ENCODE data around the gene RAB38. TPM values are rescaled to one million over a fixed set of nuclear protein-coding genes. Genes with fewer than 3 reads are reported as not detected.

The RAB38 gene
- total and polyA plus RNA-seq, 2 donors (not counting 1 experiment from before 2014, with no cell fraction given), result not detected

DNA sequence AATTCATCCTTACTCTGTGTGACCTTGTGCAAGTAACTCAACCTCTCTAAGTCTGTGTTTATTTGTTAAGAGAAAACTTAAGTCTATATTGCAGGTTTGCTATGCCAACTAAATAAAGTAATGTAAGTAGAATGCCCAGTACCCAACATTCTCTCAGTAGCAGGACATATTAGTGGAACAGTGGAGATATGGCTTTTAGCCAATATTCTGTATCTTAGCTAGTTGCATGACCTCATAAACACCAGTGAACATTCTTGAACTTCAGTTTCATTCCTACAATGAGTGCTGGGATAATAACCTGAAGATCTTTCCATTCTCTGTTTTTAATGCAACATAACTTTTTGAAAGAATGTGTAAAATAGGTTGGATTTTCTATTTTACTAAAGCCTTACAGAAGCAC, 77.0 kb downstream of the RAB38 start:
- Mint-ChIP-seq H3K9me3 (ENCODE audit: insufficient read depth) (no peaks in the 10 kb centered on the region), H3K4me3 (no peak overlapping the region), H3K4me1 (no peaks in the 10 kb centered on the region), H3K27me3 (no peaks in the 10 kb centered on the region), H3K27ac (no peak overlapping the region)
- TF ChIP-seq CTCF (IDR thresholded peaks at IDR 0.05) (no peak), EZH2 (IDR thresholded peaks at IDR 0.05; ENCODE audit: borderline replicate concordance, insufficient read depth, low read depth, low read length, poor library complexity, severe bottlenecking) (no peak)
- Histone ChIP-seq H3K9ac (ENCODE audit: low read length) (no peak overlapping the region), H3K27me3 (replicated peaks in 1 of 4; ENCODE audit: control extremely low read depth in 1 of 4, control insufficient read depth in 3 of 4, insufficient read depth in 4 of 4, low read length in 3 of 4) (peaks cover 0 to 4% (median 0%) of the 10 kb centered on the region in 4 experiments), H3K79me2 (ENCODE audit: control insufficient read depth, insufficient read depth, low read length) (no peaks in the 10 kb centered on the region), H3K9me3 (ENCODE audit: control extremely low read depth in 1 of 3, control insufficient read depth in 2 of 3, insufficient read depth in 1 of 3, low read length in 2 of 3) (no peaks in the 10 kb centered on the region), H3K4me2 (replicated peaks; ENCODE audit: low read depth, low read length, poor library complexity, severe bottlenecking) (no peak overlapping the region), H2AFZ (ENCODE audit: insufficient read depth, low read depth, low read length, poor library complexity, severe bottlenecking) (no peak overlapping the region), H3K4me1 (ENCODE audit: control insufficient read depth in 2 of 2, insufficient read depth in 2 of 2, low read length in 2 of 2) (no peaks in the 10 kb centered on the region), H3K4me3 (ENCODE audit: control extremely low read depth in 1 of 5, extremely low read depth in 1 of 5, insufficient read depth in 1 of 5, low read depth in 2 of 5, low read length in 4 of 5) (no peak overlapping the region), H4K20me1 (ENCODE audit: control insufficient read depth, insufficient read depth, low read length, poor library complexity, severe bottlenecking) (no peaks in the 10 kb centered on the region), H3K36me3 (replicated peaks in 1 of 2; ENCODE audit: control extremely low read depth in 1 of 2, control insufficient read depth in 1 of 2, extremely low read depth in 1 of 2, insufficient read depth in 2 of 2, low read length in 1 of 2) (no peaks in the 10 kb centered on the region), H3K27ac (ENCODE audit: low read length in 2 of 2) (no peak overlapping the region)
- POLR2A ChIA-PET, result no interaction called here
- intact Hi-C loops (cut with micrococcal nuclease), result no loop called here
- CTCF ChIA-PET, result no interaction called here
- no peak for DNase-seq
- ATAC-seq (ENCODE audit: low read depth), result no peak

GRCh38 chr11:88089134-88089533, 86.1 kb downstream of the RAB38 start:
- Mint-ChIP-seq H3K4me3 (no peak overlapping the region), H3K27me3 (no peaks in the 10 kb centered on the region), H3K9me3 (ENCODE audit: insufficient read depth) (no peaks in the 10 kb centered on the region), H3K27ac (no peak overlapping the region), H3K4me1 (no peaks in the 10 kb centered on the region)
- TF ChIP-seq CTCF (IDR thresholded peaks at IDR 0.05) (no peak), EZH2 (IDR thresholded peaks at IDR 0.05; ENCODE audit: borderline replicate concordance, insufficient read depth, low read depth, low read length, poor library complexity, severe bottlenecking) (no peak)
- intact Hi-C loops (cut with micrococcal nuclease), result no loop called here
- CTCF ChIA-PET, result no interaction called here
- WGBS (ENCODE audit: insufficient coverage), result 100% methylated on average over 1 of the region's 1 CpG
- Histone ChIP-seq H3K4me2 (replicated peaks; ENCODE audit: low read depth, low read length, poor library complexity, severe bottlenecking) (no peak overlapping the region), H3K27me3 (replicated peaks in 1 of 4; ENCODE audit: control extremely low read depth in 1 of 4, control insufficient read depth in 3 of 4, insufficient read depth in 4 of 4, low read length in 3 of 4) (no peaks in the 10 kb centered on the region), H3K27ac (ENCODE audit: low read length in 2 of 2) (no peak overlapping the region), H2AFZ (ENCODE audit: insufficient read depth, low read depth, low read length, poor library complexity, severe bottlenecking) (no peak overlapping the region), H3K9me3 (ENCODE audit: control extremely low read depth in 1 of 3, control insufficient read depth in 2 of 3, insufficient read depth in 1 of 3, low read length in 2 of 3) (no peaks in the 10 kb centered on the region), H3K36me3 (replicated peaks in 1 of 2; ENCODE audit: control extremely low read depth in 1 of 2, control insufficient read depth in 1 of 2, extremely low read depth in 1 of 2, insufficient read depth in 2 of 2, low read length in 1 of 2) (no peaks in the 10 kb centered on the region), H4K20me1 (ENCODE audit: control insufficient read depth, insufficient read depth, low read length, poor library complexity, severe bottlenecking) (no peaks in the 10 kb centered on the region), H3K4me1 (ENCODE audit: control insufficient read depth in 2 of 2, insufficient read depth in 2 of 2, low read length in 2 of 2) (no peaks in the 10 kb centered on the region), H3K9ac (ENCODE audit: low read length) (no peak overlapping the region), H3K79me2 (ENCODE audit: control insufficient read depth, insufficient read depth, low read length) (no peaks in the 10 kb centered on the region), H3K4me3 (ENCODE audit: control extremely low read depth in 1 of 5, extremely low read depth in 1 of 5, insufficient read depth in 1 of 5, low read depth in 2 of 5, low read length in 4 of 5) (no peak overlapping the region)
- POLR2A ChIA-PET, result no interaction called here
- ATAC-seq (ENCODE audit: low read depth) (no peak), DNase-seq (no peak)

Data from B cell (primary cell).